GM12878 (cell line): ENCODE results near the gene VPS25. TPM values are rescaled to one million over a fixed set of nuclear protein-coding genes. Genes with fewer than 3 reads are reported as not detected.

Source experiments
- ATF2 ChIP-seq: IDR thresholded peaks from 2 replicates; pipeline ENCODE4 v1.6.1; 2012; ENCODE audit warnings: low read length, inconsistent platforms
- CUX1 ChIP-seq: IDR thresholded peaks from 2 replicates; pipeline ENCODE4 v1.6.1; 2012; ENCODE audit warnings: improper control_type of control experiment, low read depth, low read length; ENCODE audit not compliant: insufficient replicate concordance
- FOXM1 ChIP-seq: IDR thresholded peaks from 2 replicates; pipeline ENCODE4 v1.6.1; 2012; ENCODE audit warnings: low read depth, mild to moderate bottlenecking, inconsistent platforms, low read length, moderate library complexity
- HDAC6 ChIP-seq: fragments of 200-600 bp; sonication (generic); IDR thresholded peaks from one replicate; pipeline ENCODE4 v1.8.0; 2017; ENCODE audit warnings: antibody characterized with exemption; ENCODE audit not compliant: unreplicated experiment
- NR2F1 ChIP-seq: fragments of 450-650 bp; conservative IDR thresholded peaks from 2 replicates; pipeline ENCODE4 v1.6.1; 2017; ENCODE audit warnings: mild to moderate bottlenecking
- PAX5 ChIP-seq: IDR thresholded peaks from 2 replicates; pipeline ENCODE4 v1.6.1; 2011; ENCODE audit warnings: low read depth, low read length, borderline replicate concordance
- SP1 ChIP-seq: IDR thresholded peaks from one replicate; pipeline ENCODE4 v1.6.1; 2011; ENCODE audit warnings: low read depth, low read length
- STAT1 ChIP-seq: fragments of 450-650 bp; conservative IDR thresholded peaks from 2 replicates; pipeline ENCODE4 v1.6.1; 2014; ENCODE audit warnings: antibody characterized with exemption, mild to moderate bottlenecking
- TBL1XR1 ChIP-seq: IDR thresholded peaks from 2 replicates; pipeline ENCODE4 v1.6.1; 2012; ENCODE audit warnings: low read depth, low read length, improper control_type of control experiment
- YY1 ChIP-seq: IDR thresholded peaks from 2 replicates; pipeline ENCODE4 v1.6.1; 2011; ENCODE audit warnings: low read depth, mild to moderate bottlenecking, low read length
- ZNF384 ChIP-seq: IDR thresholded peaks from 2 replicates; pipeline ENCODE4 v1.6.1; 2012; ENCODE audit warnings: low read depth, mild to moderate bottlenecking, low read length, improper control_type of control experiment, borderline replicate concordance
- polyA plus RNA-seq, 11 experiments: library from polyadenylated mRNA; depleted of rRNA in 4 of 11; unstranded in 6 of 11; stranded (reverse) in 5 of 11; fragments of >200 nt; fragmentation: Nextera tagmentation in 4 of 11; fragmentation: Illumina TruSeq in 1 of 11; extraction: Ambion mirVana in 4 of 11; extraction: Trizol in 1 of 11; gene quantifications; 1 replicate in 1 of 11; 2 replicates in 10 of 11; pipeline versions ENCODE4 v1.2.1 to v1.2.3, GENCODE V29; 2011 to 2016; ENCODE audit warnings: inconsistent platforms in 2 of 11, missing spikeins in 2 of 11, low read depth in 1 of 11
- total RNA-seq, 4 experiments: library from RNA; depleted of rRNA in 3 of 4; stranded (reverse); fragments of >200 nt in 3 of 4; fragmentation: Illumina TruSeq in 1 of 4; extraction: Trizol in 1 of 4; gene quantifications; 2 replicates each; pipeline versions ENCODE4 v1.2.1 to v1.2.3, GENCODE V29; 2013 to 2021

Gene VPS25
- total and polyA plus RNA-seq, 10 of the 15 experiments (the other 5 are each of a cell fraction or from before 2014, with no cell fraction given), result 92.7 to 185 (median 136) TPM

- no peak for TF ChIP-seq CUX1
- no peak for TF ChIP-seq HDAC6
- TF ChIP-seq STAT1, result no peak
- TF ChIP-seq FOXM1, result peak; percentile 83
- peak; percentile 56; the same call in 1 of the 2 replicates for TF ChIP-seq PAX5
- TF ChIP-seq NR2F1, result peak; percentile 98
- TF ChIP-seq YY1, result 0 out of 2 replicates have a peak, but pooled peaks have one; percentile 31
- peak; percentile 93 for TF ChIP-seq TBL1XR1
- no peak for TF ChIP-seq ZNF384
- peak; percentile 63; the same call in 1 of the 2 replicates for TF ChIP-seq ATF2
- TF ChIP-seq SP1, result peak; percentile 43
Observed at GRCh38 chr17:42775534-42776098, 2.4 kb downstream of the VPS25 start (continued).
